ENCODE measurements around the gene IRF6. TPM values are rescaled to one million over a fixed set of nuclear protein-coding genes. Genes with fewer than 3 reads are reported as not detected.

Gene IRF6
- total RNA-seq, 1 donor from 2014 or later: 28.2 TPM

DNA sequence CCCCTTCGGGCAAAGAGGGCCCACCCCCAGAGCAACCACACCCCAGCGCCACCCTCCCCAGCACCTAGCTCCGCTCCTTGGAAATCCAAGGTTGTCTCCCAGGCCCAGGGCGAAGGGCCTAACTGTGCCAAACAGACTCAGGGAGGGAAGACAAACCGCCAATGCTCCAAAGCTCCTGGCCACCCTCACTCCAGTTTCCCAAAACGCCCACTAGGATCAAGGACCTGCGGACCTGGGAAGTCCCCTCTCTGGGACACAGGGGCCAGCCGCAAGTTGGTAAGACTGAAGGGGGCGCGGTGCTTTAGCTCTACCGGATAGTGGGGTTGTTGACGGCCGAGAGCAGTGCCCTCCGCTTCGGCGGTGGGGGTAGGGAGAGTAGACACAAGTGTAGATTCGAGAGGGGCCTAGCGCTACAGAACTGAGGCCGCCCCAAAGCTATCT is 581 bp downstream of the IRF6 start:
- Mint-ChIP-seq H3K27ac (peak overlapping the region; percentile 100), H3K4me1 (ENCODE audit: unreplicated experiment) (peaks cover 11% of the 10 kb centered on the region), H3K27me3 (peaks cover 28% of the 10 kb centered on the region), H3K9me3 (no peaks in the 10 kb centered on the region), H3K36me3 (peaks cover 4% of the 10 kb centered on the region), H3K4me3 (peak overlapping the region; percentile 97)
- no peak for DNase-seq (ENCODE audit: extremely low spot score, unreplicated experiment)
- TF ChIP-seq, protein P1, sequence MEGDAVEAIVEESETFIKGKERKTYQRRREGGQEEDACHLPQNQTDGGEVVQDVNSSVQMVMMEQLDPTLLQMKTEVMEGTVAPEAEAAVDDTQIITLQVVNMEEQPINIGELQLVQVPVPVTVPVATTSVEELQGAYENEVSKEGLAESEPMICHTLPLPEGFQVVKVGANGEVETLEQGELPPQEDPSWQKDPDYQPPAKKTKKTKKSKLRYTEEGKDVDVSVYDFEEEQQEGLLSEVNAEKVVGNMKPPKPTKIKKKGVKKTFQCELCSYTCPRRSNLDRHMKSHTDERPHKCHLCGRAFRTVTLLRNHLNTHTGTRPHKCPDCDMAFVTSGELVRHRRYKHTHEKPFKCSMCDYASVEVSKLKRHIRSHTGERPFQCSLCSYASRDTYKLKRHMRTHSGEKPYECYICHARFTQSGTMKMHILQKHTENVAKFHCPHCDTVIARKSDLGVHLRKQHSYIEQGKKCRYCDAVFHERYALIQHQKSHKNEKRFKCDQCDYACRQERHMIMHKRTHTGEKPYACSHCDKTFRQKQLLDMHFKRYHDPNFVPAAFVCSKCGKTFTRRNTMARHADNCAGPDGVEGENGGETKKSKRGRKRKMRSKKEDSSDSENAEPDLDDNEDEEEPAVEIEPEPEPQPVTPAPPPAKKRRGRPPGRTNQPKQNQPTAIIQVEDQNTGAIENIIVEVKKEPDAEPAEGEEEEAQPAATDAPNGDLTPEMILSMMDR (conservative IDR thresholded peaks at IDR 0.05): no peak

DNA sequence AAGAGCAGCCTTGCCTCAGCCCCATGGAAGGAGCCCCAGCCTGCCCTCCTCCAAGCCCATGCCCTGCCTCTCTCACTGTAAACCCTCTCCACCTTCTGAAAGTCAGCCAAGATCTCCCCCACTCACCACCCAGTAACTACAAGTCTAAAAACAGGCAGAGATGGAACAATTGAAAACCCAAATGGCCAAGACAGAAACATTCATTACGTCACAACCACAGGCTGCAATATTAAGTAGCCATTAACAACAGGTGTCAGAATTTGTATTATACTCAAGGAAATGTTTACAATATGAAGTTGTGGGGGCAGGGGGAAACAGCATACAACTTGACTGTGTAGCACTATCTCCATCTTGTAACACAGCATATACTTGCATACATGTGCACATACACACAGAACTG is 2.4 kb downstream of the IRF6 start:
- DNase-seq (ENCODE audit: extremely low spot score, unreplicated experiment): no peak
- no peaks in the 10 kb centered on the region for H3K9me3 Mint-ChIP-seq
- H3K27me3 Mint-ChIP-seq: peaks cover 24% of the 10 kb centered on the region
- H3K36me3 Mint-ChIP-seq: peaks cover 7% of the 10 kb centered on the region
- H3K27ac Mint-ChIP-seq: peak overlapping the region; percentile 19
- H3K4me1 Mint-ChIP-seq (ENCODE audit: unreplicated experiment): peaks cover 11% of the 10 kb centered on the region
- TF ChIP-seq, protein P1 (conservative IDR thresholded peaks at IDR 0.05): no peak
- H3K4me3 Mint-ChIP-seq: peak overlapping the region; percentile 42

DNA sequence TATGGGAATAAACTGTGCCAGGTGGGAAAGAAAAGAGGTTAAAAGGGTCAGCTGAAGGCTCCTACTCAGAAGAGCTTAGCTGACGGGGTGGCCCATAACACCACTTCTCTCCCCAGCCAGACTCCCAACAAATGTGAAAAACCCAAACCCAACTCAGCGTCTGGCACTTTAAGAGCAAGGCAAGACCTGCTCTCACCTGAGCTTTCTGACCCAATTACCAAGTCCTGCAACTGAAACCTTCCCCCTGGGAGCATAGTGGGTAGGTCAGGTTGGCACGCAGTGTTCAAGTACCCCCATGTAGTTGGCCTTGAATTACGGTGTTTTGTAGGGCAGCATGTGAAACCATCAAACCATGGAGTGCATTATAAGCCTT is 3.2 kb downstream of the IRF6 start:
- TF ChIP-seq, protein P1 (conservative IDR thresholded peaks at IDR 0.05): no peak
- Mint-ChIP-seq H3K27me3 (peaks cover 27% of the 10 kb centered on the region), H3K4me1 (ENCODE audit: unreplicated experiment) (peaks cover 9% of the 10 kb centered on the region), H3K9me3 (no peaks in the 10 kb centered on the region), H3K4me3 (peak overlapping the region; percentile 42), H3K27ac (no peak overlapping the region), H3K36me3 (peaks cover 10% of the 10 kb centered on the region)
- no peak for DNase-seq (ENCODE audit: extremely low spot score, unreplicated experiment)

DNA sequence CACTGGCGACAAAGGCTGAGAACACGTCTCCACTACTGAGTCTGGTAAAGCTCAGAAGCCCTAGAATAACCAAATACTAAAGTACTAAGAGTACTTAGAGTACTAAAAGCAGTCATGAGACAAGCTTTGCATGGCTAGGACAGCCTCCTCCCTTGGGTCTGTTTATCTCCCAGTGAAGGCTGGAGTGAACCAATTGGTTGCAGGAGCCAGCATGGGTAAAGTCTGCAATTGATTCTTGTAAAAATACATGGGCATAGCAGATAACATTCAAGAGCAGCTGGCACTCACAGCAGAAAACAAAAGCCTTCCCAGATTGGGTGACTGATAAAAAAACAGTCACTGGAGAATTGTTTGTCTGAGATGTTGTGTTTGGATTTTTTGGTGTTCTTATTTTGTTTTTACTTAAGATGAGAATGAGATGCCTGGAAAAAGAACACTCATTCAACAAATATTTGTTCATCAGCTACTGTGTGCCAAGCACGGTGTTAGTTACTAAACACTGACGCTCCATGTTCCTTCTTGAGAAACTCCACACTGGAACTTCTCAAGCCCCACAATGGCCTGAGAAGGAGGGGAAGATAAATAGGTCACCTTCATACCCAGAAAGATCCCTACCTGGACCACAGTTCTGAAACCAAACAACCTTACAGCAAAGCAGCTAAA is 3.7 kb downstream of the IRF6 start:
- peaks cover 13% of the 10 kb centered on the region for H3K36me3 Mint-ChIP-seq
- peak overlapping the region; percentile 29 for H3K4me3 Mint-ChIP-seq
- TF ChIP-seq, protein P1 (conservative IDR thresholded peaks at IDR 0.05): no peak
- H3K27ac Mint-ChIP-seq: no peak overlapping the region
- H3K27me3 Mint-ChIP-seq: peaks cover 30% of the 10 kb centered on the region
- no peak for DNase-seq (ENCODE audit: extremely low spot score, unreplicated experiment)
- H3K9me3 Mint-ChIP-seq: no peaks in the 10 kb centered on the region
- H3K4me1 Mint-ChIP-seq (ENCODE audit: unreplicated experiment): peaks cover 4% of the 10 kb centered on the region

DNA sequence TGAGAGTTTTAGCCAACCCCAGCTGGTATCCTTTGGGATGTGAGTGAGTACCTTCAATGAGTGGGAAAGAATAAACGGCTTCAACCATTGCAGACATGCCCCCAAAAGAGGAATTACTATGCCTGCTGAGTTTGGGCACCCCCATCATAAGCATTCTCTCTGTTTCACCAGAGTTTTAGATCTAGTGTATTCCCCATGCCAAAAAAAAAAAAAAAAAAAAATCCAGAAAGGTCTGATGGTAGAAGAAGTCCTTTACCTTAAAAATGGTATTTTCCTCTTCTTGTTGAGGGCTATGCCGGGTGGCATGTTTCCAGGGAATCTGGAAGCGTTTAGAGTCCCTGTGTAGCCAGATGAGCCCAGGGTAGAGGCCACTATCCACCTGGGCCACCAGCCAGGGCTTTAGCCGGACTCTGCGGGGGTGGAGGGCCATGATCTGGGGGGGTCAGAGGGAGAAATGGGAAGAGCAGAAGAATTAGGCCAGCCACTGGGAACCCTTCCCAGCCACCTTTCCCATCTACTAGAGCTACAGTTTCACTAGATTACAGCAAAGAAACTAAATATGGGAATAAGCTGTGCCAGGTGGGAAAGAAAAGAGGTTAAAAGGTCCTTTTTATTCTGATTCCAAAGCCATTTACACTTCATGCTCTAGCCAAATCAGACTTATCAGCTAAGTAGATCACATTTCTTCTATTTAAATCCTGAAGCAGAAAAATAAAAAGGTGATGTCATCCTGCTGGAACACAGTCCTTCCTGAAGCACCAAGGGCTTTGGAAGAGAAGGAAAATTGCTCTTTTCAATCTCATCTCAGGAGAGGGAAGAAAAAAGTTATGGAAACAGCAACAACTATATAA is 4.7 kb downstream of the IRF6 start:
- no peaks in the 10 kb centered on the region for H3K9me3 Mint-ChIP-seq
- TF ChIP-seq, protein P1 (conservative IDR thresholded peaks at IDR 0.05): no peak
- H3K27me3 Mint-ChIP-seq: peaks cover 29% of the 10 kb centered on the region
- H3K36me3 Mint-ChIP-seq: peaks cover 19% of the 10 kb centered on the region
- no peak for DNase-seq (ENCODE audit: extremely low spot score, unreplicated experiment)
- H3K27ac Mint-ChIP-seq: peak overlapping the region; percentile 7
- H3K4me1 Mint-ChIP-seq (ENCODE audit: unreplicated experiment): peaks cover 2% of the 10 kb centered on the region
- peak overlapping the region; percentile 27 for H3K4me3 Mint-ChIP-seq
